ENCODE measurements around the gene DCP1A. TPM values are rescaled to one million over a fixed set of nuclear protein-coding genes. Genes with fewer than 3 reads are reported as not detected.

Gene DCP1A
- total RNA-seq, 3 donors from 2014 or later (not counting 1 experiment from before 2014, with no cell fraction given) = 36.5 to 48.9 (median 45.8) TPM

- no peak overlapping the region for H3K27ac Mint-ChIP-seq
- no peak for ATAC-seq
Measured at GRCh38 chr3:53234841-53235232, 112.5 kb downstream of the DCP1A start.

GRCh38 chr3:53234130-53234840, 113.1 kb downstream of the DCP1A start:
- H3K4me3 Mint-ChIP-seq = no peak overlapping the region
- H3K9me3 ChIP-seq (ENCODE audit: control insufficient read depth, insufficient read depth, low read length) = no peaks in the 10 kb centered on the region
- peaks cover 50% of the 10 kb centered on the region for H3K36me3 ChIP-seq (ENCODE audit: control insufficient read depth, insufficient read depth, low read length)
- TF ChIP-seq CTCF (IDR thresholded peaks at IDR 0.05) = no peak
- no peak overlapping the region for H3K27ac Mint-ChIP-seq
- no peaks in the 10 kb centered on the region for H3K27me3 Mint-ChIP-seq (ENCODE audit: low read depth in 2 of 2)
- DNase-seq = no peak
- H3K4me1 ChIP-seq (ENCODE audit: control insufficient read depth, insufficient read depth, low read length) = no peaks in the 10 kb centered on the region
- intact Hi-C loops (cut with micrococcal nuclease) = no loop called here
- ATAC-seq = no peak
- peaks cover 0 to 6% of the 10 kb centered on the region in 2 donors for H3K4me1 Mint-ChIP-seq
- no peaks in the 10 kb centered on the region for H3K9me3 Mint-ChIP-seq
- peaks cover 6% of the 10 kb centered on the region for H3K36me3 Mint-ChIP-seq
- H3K27me3 ChIP-seq (ENCODE audit: control insufficient read depth, insufficient read depth, low read length) = no peaks in the 10 kb centered on the region
- 79% methylated on average over 15 of the region's 15 CpGs for WGBS (ENCODE audit: insufficient coverage)
- H3K27ac ChIP-seq (ENCODE audit: low read length) = no peak overlapping the region
- no peak overlapping the region for H3K4me3 ChIP-seq (ENCODE audit: low read length)

More at GRCh38 chr3:53234841-53235232, 112.5 kb downstream of the DCP1A start:
- intact Hi-C loops (cut with micrococcal nuclease) = no loop called here
- Histone ChIP-seq H3K27ac (ENCODE audit: low read length) (no peak overlapping the region), H3K4me3 (ENCODE audit: low read length) (no peak overlapping the region), H3K4me1 (ENCODE audit: control insufficient read depth, insufficient read depth, low read length) (no peaks in the 10 kb centered on the region), H3K27me3 (ENCODE audit: control insufficient read depth, insufficient read depth, low read length) (no peaks in the 10 kb centered on the region), H3K36me3 (ENCODE audit: control insufficient read depth, insufficient read depth, low read length) (peaks cover 52% of the 10 kb centered on the region), H3K9me3 (ENCODE audit: control insufficient read depth, insufficient read depth, low read length) (no peaks in the 10 kb centered on the region)
- Mint-ChIP-seq H3K4me3 (no peak overlapping the region), H3K36me3 (peaks cover 6% of the 10 kb centered on the region), H3K4me1 (peaks cover 0 to 6% of the 10 kb centered on the region in 2 donors), H3K9me3 (no peaks in the 10 kb centered on the region), H3K27me3 (ENCODE audit: low read depth in 2 of 2) (no peaks in the 10 kb centered on the region)
- WGBS (ENCODE audit: insufficient coverage) = 96% methylated on average over 10 of the region's 10 CpGs
- no peak for TF ChIP-seq CTCF (IDR thresholded peaks at IDR 0.05)
- no peak for DNase-seq

Other genes starting within 250 kb of the DCP1A start
- gene RFT1, start 217.1 kb downstream of the DCP1A start, total RNA-seq = 10 to 100 TPM; 13.3 to 17.2 (median 14.1) TPM
- gene PRKCD, start 186.3 kb downstream of the DCP1A start, total RNA-seq = 10 to 100 TPM; 31.7 to 60.0 (median 36.3) TPM
- 100 to 1,000 TPM in 2 of 3 donors, 10 to 100 TPM in 1; 82.9 to 126 (median 107) TPM for gene TKT, start 91.5 kb downstream of the DCP1A start, total RNA-seq
- gene CACNA1D, start 147.1 kb upstream of the DCP1A start, total RNA-seq = 10 to 100 TPM in 1 of 3 donors, under 1 TPM in 1, not detected in 1; 0.54 to 10.1 TPM